RWPE2 (cell line): ENCODE results near the gene FLCN.

ENCODE experiments used
- ATAC-seq: fragments of 200-7000 bp; cut with Tn5 transposase; 3 replicates; pipeline ENCODE4 v1.9.1; 2021; ENCODE audit warnings: low read depth
- DNase-seq: peaks from one replicate; pipeline ENCODE4 v3.0.0-alpha.2; 2020; ENCODE audit warnings: low spot score
- H3K27ac ChIP-seq: fragments of 450-650 bp; 2 replicates; pipeline ENCODE4 v1.5.1; 2017; ENCODE audit warnings: mild to moderate bottlenecking; ENCODE audit not compliant: poor library complexity, severe bottlenecking
- H3K27me3 ChIP-seq: fragments of 250-450 bp; sonication (Bioruptor Pico); 2 replicates; pipeline ENCODE4 v1.5.1; 2021; ENCODE audit warnings: mild to moderate bottlenecking, moderate library complexity; ENCODE audit not compliant: insufficient read depth, poor library complexity, severe bottlenecking
- H3K36me3 ChIP-seq: fragments of 250-450 bp; sonication (Bioruptor Pico); 2 replicates; pipeline ENCODE4 v1.5.1; 2020; ENCODE audit warnings: low read depth, mild to moderate bottlenecking, moderate library complexity
- H3K4me1 ChIP-seq: fragments of 250-450 bp; sonication (Bioruptor Pico); 2 replicates; pipeline ENCODE4 v1.5.1; 2021; ENCODE audit warnings: mild to moderate bottlenecking, moderate library complexity; ENCODE audit not compliant: insufficient read depth, poor library complexity, severe bottlenecking
- H3K4me3 ChIP-seq: fragments of 250-450 bp; sonication (Bioruptor Pico); 2 replicates; pipeline ENCODE4 v1.5.1; 2021; ENCODE audit warnings: mild to moderate bottlenecking, moderate library complexity; ENCODE audit not compliant: severe bottlenecking
- H3K9me3 ChIP-seq: fragments of 250-450 bp; sonication (Bioruptor Pico); 2 replicates; pipeline ENCODE4 v1.5.1; 2021; ENCODE audit warnings: mild to moderate bottlenecking, moderate library complexity; ENCODE audit not compliant: severe bottlenecking
- CTCF ChIP-seq: fragments of 450-650 bp; IDR thresholded peaks from one replicate; pipeline ENCODE4 v1.5.1; 2017; ENCODE audit warnings: mild to moderate bottlenecking, moderate library complexity; ENCODE audit not compliant: poor library complexity, severe bottlenecking

FLCN gene

GRCh38 chr17:17201907-17202306 lies 35.1 kb downstream of the FLCN start:
- TF ChIP-seq CTCF, result no peak
- Histone ChIP-seq H3K27ac (no peak overlapping the region), H3K36me3 (no peaks in the 10 kb centered on the region; the same call in 1 of the 2 replicates), H3K4me1 (no peaks in the 10 kb centered on the region), H3K27me3 (no peaks in the 10 kb centered on the region), H3K9me3 (no peaks in the 10 kb centered on the region), H3K4me3 (no peak overlapping the region)
- no peak for DNase-seq
- no peak for ATAC-seq

GRCh38 chr17:17201271-17201670 lies 35.7 kb downstream of the FLCN start:
- H3K4me3 ChIP-seq, result no peak overlapping the region
- no peaks in the 10 kb centered on the region for H3K9me3 ChIP-seq
- H3K27me3 ChIP-seq, result no peaks in the 10 kb centered on the region
- no peak for TF ChIP-seq CTCF
- DNase-seq (no peak), ATAC-seq (no peak)
- H3K27ac ChIP-seq, result no peak overlapping the region
- no peaks in the 10 kb centered on the region for H3K4me1 ChIP-seq
- no peaks in the 10 kb centered on the region; the same call in 1 of the 2 replicates for H3K36me3 ChIP-seq

DNA sequence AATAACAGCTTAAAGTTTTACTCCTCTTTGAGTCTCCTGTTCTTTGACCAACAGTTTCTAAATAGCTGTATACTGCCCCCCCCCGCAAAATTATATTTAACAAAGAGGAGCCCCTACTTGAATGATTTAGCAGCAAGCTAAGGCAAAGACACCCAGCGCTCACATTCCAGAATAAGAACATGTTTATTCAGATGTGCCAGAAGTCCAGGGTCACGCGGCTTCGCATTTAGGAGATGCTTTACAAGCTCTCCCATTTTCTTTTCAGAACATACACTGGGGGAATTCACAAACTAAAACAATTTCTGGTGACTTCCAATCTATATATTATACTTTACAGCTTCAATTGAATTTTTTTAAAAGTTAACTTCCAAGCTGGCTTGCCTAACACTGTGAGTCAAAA lies 36.1 kb downstream of the FLCN start:
- Histone ChIP-seq H3K27ac (no peak overlapping the region), H3K9me3 (no peaks in the 10 kb centered on the region), H3K4me1 (no peaks in the 10 kb centered on the region), H3K36me3 (no peaks in the 10 kb centered on the region; the same call in 1 of the 2 replicates), H3K4me3 (no peak overlapping the region), H3K27me3 (no peaks in the 10 kb centered on the region)
- ATAC-seq (no peak), DNase-seq (no peak)
- TF ChIP-seq CTCF, result no peak

DNA sequence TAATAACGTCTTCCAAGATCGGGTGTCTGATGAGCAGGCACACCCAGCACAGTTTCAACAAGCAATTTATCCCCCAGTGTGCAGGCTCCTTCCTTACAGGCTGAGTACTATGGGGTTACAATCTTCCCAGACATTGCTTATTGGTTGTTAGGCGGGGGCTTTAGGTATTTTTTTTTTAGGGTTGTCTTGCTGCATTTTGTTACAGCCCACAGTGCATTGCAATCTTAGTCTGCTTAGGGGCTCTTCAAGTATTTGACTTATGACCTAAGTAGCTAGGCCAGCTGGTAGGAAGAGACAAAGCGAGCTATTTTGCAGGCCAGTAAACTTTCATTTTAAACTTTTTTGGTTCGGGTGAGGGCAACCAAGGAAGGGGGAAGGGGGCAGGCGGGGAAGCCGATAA lies 36.7 kb downstream of the FLCN start:
- Histone ChIP-seq H3K36me3 (no peaks in the 10 kb centered on the region; the same call in 1 of the 2 replicates), H3K27ac (no peak overlapping the region), H3K4me1 (no peaks in the 10 kb centered on the region), H3K27me3 (no peaks in the 10 kb centered on the region), H3K4me3 (no peak overlapping the region), H3K9me3 (no peaks in the 10 kb centered on the region)
- no peak for TF ChIP-seq CTCF
- ATAC-seq, result no peak
- no peak for DNase-seq

- DNase-seq (no peak), ATAC-seq (no peak)
- Histone ChIP-seq H3K27ac (no peak overlapping the region), H3K27me3 (no peaks in the 10 kb centered on the region), H3K36me3 (no peaks in the 10 kb centered on the region; the same call in 1 of the 2 replicates), H3K4me3 (no peak overlapping the region), H3K4me1 (no peaks in the 10 kb centered on the region), H3K9me3 (no peaks in the 10 kb centered on the region)
- TF ChIP-seq CTCF, result no peak
These were observed 38.7 kb downstream of the FLCN start for GRCh38 chr17:17198281-17198680.
